NCI-H2171 treated with DMSO at 0.1 percent for 48 hours (cell line): Measurements from ENCODE around the gene RPS16.
A peak's percentile ranks its signal among the peaks of the same experiment; 100 is the strongest.
"Not testable (repeated sequence)": the region's sequence is repeated elsewhere in the genome, so short reads cannot be mapped to it uniquely, and the experiment has no call there.

Source experiments
- DNase-seq: peaks from one replicate; lab custom pipeline; 2025; lab: John Stamatoyannopoulos, UW

Gene RPS16

GRCh38 chr19:39435499-39436349 lies at the start of gene RPS16:
TSS of gene RPS16 (minus strand) at chr19:39435949. CDS start at chr19:39435895, 54 bp downstream.
- peak; percentile 97 for DNase-seq

DNA sequence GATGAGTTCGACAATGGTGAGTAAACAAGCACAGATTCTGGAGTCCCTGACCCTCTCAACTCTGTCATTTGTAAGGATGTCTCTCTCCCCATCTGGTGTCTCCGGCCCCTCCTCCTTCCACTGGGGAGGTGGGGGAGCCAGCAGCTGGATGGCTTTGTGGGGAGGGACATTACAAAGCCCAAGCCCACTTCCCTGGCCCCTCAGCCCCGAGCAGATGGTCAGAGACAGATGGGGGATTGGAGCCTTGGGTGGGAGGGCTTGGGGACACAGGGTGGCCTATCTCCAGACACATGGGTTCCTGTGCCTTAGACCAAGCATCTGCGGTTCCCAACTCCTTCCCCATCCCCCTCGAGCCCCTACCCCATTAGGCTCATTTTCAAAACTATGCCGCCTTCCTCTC lies 47.4 kb upstream of the RPS16 start:
- peak; percentile 7 for DNase-seq

- DNase-seq, result no peak
These were observed 45.9 kb upstream of the RPS16 start for GRCh38 chr19:39481676-39482075.

- no peak for DNase-seq
These were observed 45.4 kb upstream of the RPS16 start for GRCh38 chr19:39481229-39481545.

GRCh38 chr19:39480337-39481228 lies 44.8 kb upstream of the RPS16 start, which contains the start of gene TIMM50:
TSS of gene TIMM50 (plus strand) at chr19:39480838. CDS start at chr19:39480854, 16 bp downstream.
- peak; percentile 95 for DNase-seq

DNA sequence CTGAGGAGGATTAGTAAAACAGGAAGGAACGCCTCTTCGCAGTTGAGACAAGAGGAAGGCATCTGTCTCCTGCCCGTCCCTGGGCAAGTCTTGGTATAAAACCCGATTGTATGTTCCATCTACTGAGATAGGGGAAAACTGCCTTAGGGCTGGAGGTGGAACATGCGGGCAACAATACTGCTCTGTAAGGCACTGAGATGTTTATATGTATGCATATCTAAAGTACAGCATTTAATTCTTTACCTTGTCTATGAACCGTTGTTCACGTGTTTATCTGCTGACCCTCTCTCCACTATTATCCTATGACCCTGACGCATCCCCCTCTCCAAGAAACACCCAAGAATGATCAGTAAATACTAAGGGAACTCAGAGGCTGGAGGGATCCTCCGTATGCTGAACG lies 44.2 kb upstream of the RPS16 start:
- no peak for DNase-seq

GRCh38 chr19:39479319-39479801 lies 43.6 kb upstream of the RPS16 start:
- not testable (repeated sequence) for DNase-seq

DNA sequence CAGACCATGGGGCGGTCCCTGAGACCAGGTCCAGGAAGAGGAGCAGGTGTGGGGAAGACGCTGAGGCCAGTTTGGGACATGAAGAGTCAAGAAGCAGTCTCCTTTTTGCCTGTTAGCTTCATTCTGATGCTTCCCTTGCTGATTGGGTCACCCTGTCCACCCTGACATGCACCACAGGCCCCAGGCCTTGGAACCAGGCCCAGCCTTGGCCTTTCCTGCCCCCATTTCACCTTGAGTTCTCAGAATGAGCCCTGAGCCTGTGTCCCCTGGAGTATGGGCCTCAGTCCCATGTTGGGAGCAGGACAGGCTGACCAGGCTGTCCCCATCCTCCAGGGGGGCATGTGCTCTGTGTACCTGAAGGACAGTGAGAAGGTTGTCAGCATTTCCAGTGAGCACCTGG lies 40.0 kb upstream of the RPS16 start:
- DNase-seq, result no peak

- peak; percentile 16 for DNase-seq
These were observed 38.4 kb upstream of the RPS16 start for GRCh38 chr19:39474139-39474620.

GRCh38 chr19:39473443-39473960 lies 37.8 kb upstream of the RPS16 start:
- no peak for DNase-seq

GRCh38 chr19:39472746-39473442 lies 37.1 kb upstream of the RPS16 start:
- DNase-seq, result no peak

DNA sequence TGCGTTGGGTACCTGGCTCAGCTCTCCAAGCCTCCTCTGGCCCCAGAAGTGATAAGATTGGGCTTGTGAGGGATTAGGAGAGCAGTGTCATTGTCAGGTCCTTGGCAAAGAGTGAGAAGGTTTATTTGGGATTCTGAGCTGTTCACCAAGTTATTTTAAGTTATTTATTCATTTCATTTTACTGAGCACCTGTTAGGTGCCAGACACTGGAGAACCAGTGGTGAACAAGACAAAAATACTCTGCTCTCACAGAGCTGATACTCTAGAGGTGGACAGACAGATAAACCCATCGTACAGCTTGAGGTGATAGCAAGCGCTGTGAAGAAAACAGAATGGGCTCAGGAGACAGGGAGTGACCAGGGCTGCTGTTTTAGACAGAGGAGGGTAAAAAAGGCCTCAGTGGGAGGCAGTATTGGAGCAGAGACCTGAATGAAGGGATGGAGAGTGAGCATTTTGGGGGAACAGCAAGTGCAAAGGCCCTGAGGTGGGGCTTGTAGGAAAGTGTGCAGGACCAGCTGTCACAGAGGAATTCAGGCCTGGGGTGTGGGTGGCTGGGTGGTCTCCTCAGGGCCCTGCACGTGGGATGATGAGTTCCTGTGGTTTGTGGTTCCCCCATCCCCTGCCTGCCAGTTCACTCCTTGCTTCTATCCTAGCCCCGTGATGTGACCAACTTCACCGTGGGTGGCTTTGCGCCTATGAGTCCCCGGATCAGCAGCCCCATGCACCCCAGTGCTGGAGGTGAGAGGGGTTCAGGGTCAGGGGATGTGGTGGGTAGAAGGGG lies 36.2 kb upstream of the RPS16 start:
- DNase-seq, result no peak

GRCh38 chr19:39470724-39471339 lies 35.1 kb upstream of the RPS16 start:
- DNase-seq, result no peak

DNA sequence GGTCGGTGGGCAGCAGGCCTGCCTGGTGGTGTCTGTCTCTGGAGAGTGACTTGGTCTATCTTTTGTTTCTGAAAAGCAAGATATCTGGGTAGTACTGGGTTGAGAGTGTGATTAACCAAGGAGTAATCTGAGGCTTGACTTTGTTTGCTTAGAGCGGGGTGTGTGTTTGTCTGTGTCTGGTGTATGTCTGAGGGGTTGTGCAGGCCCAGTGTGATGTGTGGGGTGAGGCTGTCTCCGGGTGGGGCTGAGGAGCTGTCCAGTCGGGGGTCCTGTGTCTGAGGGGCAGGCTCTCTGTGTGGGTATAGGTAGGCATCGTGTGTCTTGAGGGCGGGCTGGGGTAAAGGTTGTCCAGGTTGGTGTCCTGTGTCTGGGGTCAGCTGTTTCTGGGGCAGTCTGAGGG lies 33.8 kb upstream of the RPS16 start:
- DNase-seq, result no peak

DNA sequence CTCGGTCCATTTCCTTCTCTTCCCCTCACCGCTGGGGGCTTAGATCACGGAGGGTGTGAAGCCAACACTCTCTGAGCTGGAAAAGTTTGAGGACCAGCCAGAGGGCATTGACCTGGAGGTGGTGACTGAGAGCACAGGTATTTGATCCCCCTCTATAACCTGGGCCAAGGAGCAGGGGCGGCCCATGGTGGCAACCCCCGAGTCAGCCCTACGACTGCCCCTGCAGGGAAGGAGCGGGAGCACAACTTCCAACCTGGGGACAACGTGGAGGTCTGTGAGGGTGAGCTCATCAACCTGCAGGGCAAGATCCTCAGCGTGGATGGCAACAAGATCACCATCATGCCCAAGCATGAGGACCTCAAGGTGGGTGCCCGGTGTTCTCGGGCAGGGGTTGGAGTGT lies 33.3 kb upstream of the RPS16 start:
- no peak for DNase-seq

DNA sequence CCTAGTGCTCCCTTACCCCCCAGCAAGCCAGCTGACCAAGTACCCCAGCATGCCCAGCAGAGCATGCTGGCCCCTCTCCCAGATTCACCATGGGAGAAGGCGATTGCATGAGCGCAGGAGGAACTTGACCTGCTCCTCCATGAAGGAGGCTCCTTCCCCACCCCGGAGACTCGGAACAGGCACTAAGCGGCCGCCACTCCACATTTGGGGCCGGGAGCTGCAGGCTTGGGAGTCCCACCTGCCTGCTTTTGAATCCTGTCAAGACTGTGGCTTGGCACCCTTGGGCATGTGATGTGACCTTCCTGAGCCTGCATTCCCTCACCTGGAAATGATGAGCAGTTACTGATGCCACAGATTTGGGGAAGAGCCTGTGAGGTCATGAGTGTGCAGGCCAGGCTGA lies 32.2 kb upstream of the RPS16 start:
- no peak for DNase-seq

- DNase-seq, result no peak
These were observed 30.4 kb upstream of the RPS16 start for GRCh38 chr19:39465956-39466747.

DNA sequence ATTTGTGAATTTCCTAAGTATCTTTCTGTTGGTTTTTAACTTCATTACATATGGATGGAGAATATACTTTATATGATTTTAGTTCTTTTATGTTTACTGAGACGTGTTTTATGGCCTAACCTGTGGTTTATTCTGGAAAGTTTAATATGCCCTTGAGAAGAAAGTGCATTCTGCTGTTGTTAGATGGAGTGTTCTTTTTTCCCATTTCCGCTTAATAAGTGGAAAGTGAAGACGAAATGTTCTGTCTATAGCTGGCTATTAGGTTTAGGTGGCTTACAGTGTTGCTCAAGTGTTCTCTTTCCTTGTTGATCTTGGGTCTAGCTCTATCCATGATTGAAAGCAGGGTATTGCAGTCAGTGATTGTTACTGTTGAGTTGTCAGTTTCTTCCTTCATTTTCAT lies 27.7 kb upstream of the RPS16 start:
- no peak for DNase-seq

- not testable (repeated sequence) for DNase-seq
These were observed 15.5 kb upstream of the RPS16 start for GRCh38 chr19:39451257-39451656.
